Esophagus squamous epithelium (tissue), 4 donors: Measurements from ENCODE around the gene CDIP1.

ENCODE experiments used
- CTCF ChIP-seq, 6 experiments: fragments of 450-650 bp in 4 of 6; fragments of 200-600 bp in 2 of 6; sonication (generic) in 2 of 6; IDR thresholded peaks; one replicate each; pipeline ENCODE4 v1.5.1; 2016 to 2019; ENCODE audit warnings: antibody characterized with exemption in 6 of 6, mild to moderate bottlenecking in 4 of 6, moderate library complexity in 4 of 6
- POLR2A ChIP-seq, 4 donors: fragments of 450-650 bp; IDR thresholded peaks; one replicate each; pipeline ENCODE4 v1.6.1; 2017; ENCODE audit warnings: antibody characterized with exemption in 4 of 4, mild to moderate bottlenecking in 4 of 4, moderate library complexity in 3 of 4

- TF ChIP-seq POLR2A (IDR thresholded peaks at IDR 0.05) (no peak), CTCF (IDR thresholded peaks at IDR 0.05) (no peak)
These were observed 46.7 kb downstream of the CDIP1 start for GRCh38 chr16:4491898-4492297.
